SU-DHL-6 (cell line): Measurements from ENCODE around the gene KRTAP21-3.

ENCODE experiments used
- CTCF ChIP-seq: fragments of 200-600 bp; sonication (generic); IDR thresholded peaks from one replicate; pipeline ENCODE4 v1.5.1; 2017; ENCODE audit warnings: antibody characterized with exemption, mild to moderate bottlenecking, low read length, moderate library complexity; ENCODE audit not compliant: insufficient read depth, poor library complexity, severe bottlenecking
- EZH2phosphoT487 ChIP-seq: fragments of 200-600 bp; sonication (generic), shearing (Covaris generic); conservative IDR thresholded peaks from 2 replicates; pipeline ENCODE4 v1.6.1; 2018; ENCODE audit warnings: mild to moderate bottlenecking, antibody characterized with exemption, low read length, moderate library complexity, mixed read lengths

- TF ChIP-seq CTCF (no peak), EZH2phosphoT487 (no peak)
These were observed 34.1 kb downstream of the KRTAP21-3 start for GRCh38 chr21:30684506-30684905.
